Colonic mucosa (tissue), 4 donors: Measurements from ENCODE around the gene DDR2. TPM values are rescaled to one million over a fixed set of nuclear protein-coding genes. Genes with fewer than 3 reads are reported as not detected.

ENCODE experiments used
- DNase-seq: peaks from one replicate; pipeline ENCODE4 v3.0.0-alpha.2; 2020
- H3K27ac ChIP-seq: fragments of 200-600 bp; one replicate; pipeline ENCODE4 v1.8.0; 2021
- H3K27me3 ChIP-seq: fragments of 200-600 bp; one replicate; pipeline ENCODE4 v1.8.0; 2021
- H3K36me3 ChIP-seq: fragments of 200-600 bp; one replicate; pipeline ENCODE4 v1.8.0; 2021
- H3K4me1 ChIP-seq: fragments of 200-600 bp; one replicate; pipeline ENCODE4 v1.8.0; 2021; ENCODE audit warnings: mild to moderate bottlenecking
- H3K4me3 ChIP-seq: fragments of 200-600 bp; one replicate; pipeline ENCODE4 v1.8.0; 2021
- H3K9ac ChIP-seq, 2 donors: one replicate each; pipeline ENCODE4 v1.7.0; 2013; ENCODE audit warnings: control low read depth in 2 of 2, low read depth in 2 of 2, low read length in 2 of 2
- H3K9me3 ChIP-seq: fragments of 200-600 bp; one replicate; pipeline ENCODE4 v1.8.0; 2021
- CTCF ChIP-seq: fragments of 200-600 bp; IDR thresholded peaks from one replicate; pipeline ENCODE4 v1.8.0; 2022; ENCODE audit warnings: antibody characterized with exemption, mild to moderate bottlenecking
- intact Hi-C: fragments of 100-400 bp; cut with DNase I; formaldehyde crosslinking; loops from one replicate; pipeline ENCODE4 v1.14.1; 2022
- total RNA-seq, 2 donors: library from RNA; stranded (reverse); fragmentation: NEBNext Ultra II Directional in 1 of 2; extraction: Animal tissue kit (Norgen Biotek cat#: 25700) in 1 of 2; gene quantifications; one replicate each; pipeline ENCODE4 v1.2.1, GENCODE V29; 2021
- donor health status: healthy.
- donor health status: DM: no; HTN: no; CAD: no.
- donor health status: DM: no; HTN: no; CAD: no.

Gene DDR2
- total RNA-seq, 2 donors from 2014 or later, result 7.6 to 26.5 TPM

GRCh38 chr1:162671664-162672410 is 39.6 kb downstream of the DDR2 start:
- Histone ChIP-seq H3K9me3 (no peaks in the 10 kb centered on the region), H3K9ac (no peak overlapping the region), H3K4me1 (no peaks in the 10 kb centered on the region), H3K4me3 (no peak overlapping the region), H3K27me3 (no peaks in the 10 kb centered on the region), H3K36me3 (no peaks in the 10 kb centered on the region), H3K27ac (no peak overlapping the region)
- DNase-seq, result no peak
- no peak for TF ChIP-seq CTCF
- intact Hi-C loops, result no loop called here

GRCh38 chr1:162672622-162673260 is 40.5 kb downstream of the DDR2 start:
- Histone ChIP-seq H3K4me3 (no peak overlapping the region), H3K9me3 (no peaks in the 10 kb centered on the region), H3K27ac (no peak overlapping the region), H3K27me3 (no peaks in the 10 kb centered on the region), H3K36me3 (no peaks in the 10 kb centered on the region), H3K9ac (no peak overlapping the region), H3K4me1 (no peaks in the 10 kb centered on the region)
- intact Hi-C loops, result no loop called here
- no peak for DNase-seq
- TF ChIP-seq CTCF, result no peak

GRCh38 chr1:162674034-162674608 is 41.9 kb downstream of the DDR2 start:
- no peak overlapping the region for H3K9ac ChIP-seq
- H3K9me3 ChIP-seq, result no peaks in the 10 kb centered on the region
- no peak overlapping the region for H3K27ac ChIP-seq
- no peaks in the 10 kb centered on the region for H3K4me1 ChIP-seq
- intact Hi-C loops, result no loop called here
- no peak for DNase-seq
- no peaks in the 10 kb centered on the region for H3K27me3 ChIP-seq
- H3K36me3 ChIP-seq, result no peaks in the 10 kb centered on the region
- TF ChIP-seq CTCF, result no peak
- no peak overlapping the region for H3K4me3 ChIP-seq

GRCh38 chr1:162676087-162676486 is 43.8 kb downstream of the DDR2 start:
- Histone ChIP-seq H3K9me3 (no peaks in the 10 kb centered on the region), H3K4me3 (no peak overlapping the region), H3K9ac (no peak overlapping the region), H3K27ac (peak overlapping the region; percentile 9), H3K27me3 (no peaks in the 10 kb centered on the region), H3K4me1 (no peaks in the 10 kb centered on the region), H3K36me3 (no peaks in the 10 kb centered on the region)
- no peak for DNase-seq
- intact Hi-C loops, result loop anchor here (5.0 kb wide), 1 partner anchor 44 kb away; the partner anchor contains the start of gene DDR2
- TF ChIP-seq CTCF, result no peak

GRCh38 chr1:162676750-162677149 is 44.5 kb downstream of the DDR2 start:
- no peaks in the 10 kb centered on the region for H3K27me3 ChIP-seq
- peak overlapping the region; percentile 9 for H3K27ac ChIP-seq
- H3K9ac ChIP-seq, result no peak overlapping the region
- H3K9me3 ChIP-seq, result no peaks in the 10 kb centered on the region
- no peaks in the 10 kb centered on the region for H3K36me3 ChIP-seq
- intact Hi-C loops, result loop anchor here (5.0 kb wide), 1 partner anchor 44 kb away; the partner anchor contains the start of gene DDR2
- H3K4me3 ChIP-seq, result no peak overlapping the region
- TF ChIP-seq CTCF, result no peak
- no peaks in the 10 kb centered on the region for H3K4me1 ChIP-seq
- no peak for DNase-seq
